SK-N-MC (cell line): ENCODE measurements around the gene SEPTIN2.

Experiments
- EZH2 ChIP-seq: fragments of 200-600 bp; sonication (generic); IDR thresholded peaks from one replicate; pipeline ENCODE4 v1.6.1; 2017; ENCODE audit warnings: antibody characterized with exemption
- FOXP2 ChIP-seq: optimal IDR thresholded peaks from 2 replicates; pipeline ENCODE3; 2011; ENCODE audit warnings: mild to moderate bottlenecking, moderate library complexity; ENCODE audit not compliant: insufficient read depth; ENCODE audit errors: extremely low read length, control extremely low read depth
- POLR2AphosphoS5 ChIP-seq: IDR thresholded peaks from 2 replicates; pipeline ENCODE4 v1.6.1; 2012; ENCODE audit warnings: mild to moderate bottlenecking, low read depth, low read length, borderline replicate concordance

DNA sequence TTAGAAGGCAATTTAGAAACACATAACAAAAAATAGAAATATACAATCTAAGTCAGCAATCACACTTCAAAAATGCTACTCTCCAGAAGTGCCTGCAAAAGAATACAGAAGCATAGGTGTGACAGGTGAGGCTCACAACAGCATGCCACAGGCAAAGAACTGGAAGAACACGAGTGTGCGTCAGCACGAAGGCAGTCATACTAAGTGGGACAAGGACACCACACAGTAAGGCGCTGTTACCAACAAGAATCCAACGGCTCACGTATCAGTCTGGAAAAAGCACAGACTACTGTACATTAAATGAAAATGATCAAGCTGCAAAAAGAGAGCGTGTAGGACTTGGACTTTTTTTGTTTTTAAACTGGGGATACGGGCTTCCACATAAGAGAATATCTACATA lies 19.0 kb upstream of the SEPTIN2 start:
- TF ChIP-seq EZH2 (no peak), POLR2AphosphoS5 (no peak), FOXP2 (no peak)
